ENCODE measurements around the gene NPAS3. TPM values are rescaled to one million over a fixed set of nuclear protein-coding genes. Genes with fewer than 3 reads are reported as not detected.

Gene NPAS3
- total RNA-seq, 1 donor from 2014 or later: 2.4 TPM

DNA sequence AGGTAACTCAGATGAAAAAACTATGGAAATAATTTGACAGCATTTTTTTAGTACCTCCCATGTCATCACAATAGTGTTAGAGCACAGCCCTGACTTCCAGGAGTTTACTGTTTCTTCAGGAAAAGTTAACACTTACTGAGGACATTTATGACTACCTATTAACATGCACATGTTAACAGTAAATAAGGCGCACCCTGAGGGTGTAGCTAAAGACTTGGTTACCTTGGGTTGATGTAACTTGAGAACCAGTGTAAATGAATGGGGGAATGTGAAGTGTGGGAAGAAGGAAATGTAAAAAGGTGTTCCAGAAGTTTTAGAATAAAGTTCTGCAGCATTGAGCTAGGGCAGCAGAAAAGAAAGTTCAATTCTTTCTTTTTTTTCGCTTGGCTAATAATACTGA is 646.0 kb downstream of the NPAS3 start:
- no peak for DNase-seq (ENCODE audit: extremely low spot score, unreplicated experiment)
- Mint-ChIP-seq H3K9me3 (ENCODE audit: unreplicated experiment) (no peaks in the 10 kb centered on the region), H3K4me3 (ENCODE audit: unreplicated experiment) (no peak overlapping the region), H3K4me1 (ENCODE audit: unreplicated experiment) (no peaks in the 10 kb centered on the region), H3K27ac (ENCODE audit: unreplicated experiment) (no peak overlapping the region), H3K36me3 (ENCODE audit: unreplicated experiment) (no peaks in the 10 kb centered on the region), H3K27me3 (ENCODE audit: unreplicated experiment) (no peaks in the 10 kb centered on the region)
- TF ChIP-seq, protein P1, sequence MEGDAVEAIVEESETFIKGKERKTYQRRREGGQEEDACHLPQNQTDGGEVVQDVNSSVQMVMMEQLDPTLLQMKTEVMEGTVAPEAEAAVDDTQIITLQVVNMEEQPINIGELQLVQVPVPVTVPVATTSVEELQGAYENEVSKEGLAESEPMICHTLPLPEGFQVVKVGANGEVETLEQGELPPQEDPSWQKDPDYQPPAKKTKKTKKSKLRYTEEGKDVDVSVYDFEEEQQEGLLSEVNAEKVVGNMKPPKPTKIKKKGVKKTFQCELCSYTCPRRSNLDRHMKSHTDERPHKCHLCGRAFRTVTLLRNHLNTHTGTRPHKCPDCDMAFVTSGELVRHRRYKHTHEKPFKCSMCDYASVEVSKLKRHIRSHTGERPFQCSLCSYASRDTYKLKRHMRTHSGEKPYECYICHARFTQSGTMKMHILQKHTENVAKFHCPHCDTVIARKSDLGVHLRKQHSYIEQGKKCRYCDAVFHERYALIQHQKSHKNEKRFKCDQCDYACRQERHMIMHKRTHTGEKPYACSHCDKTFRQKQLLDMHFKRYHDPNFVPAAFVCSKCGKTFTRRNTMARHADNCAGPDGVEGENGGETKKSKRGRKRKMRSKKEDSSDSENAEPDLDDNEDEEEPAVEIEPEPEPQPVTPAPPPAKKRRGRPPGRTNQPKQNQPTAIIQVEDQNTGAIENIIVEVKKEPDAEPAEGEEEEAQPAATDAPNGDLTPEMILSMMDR (IDR thresholded peaks at IDR 0.05): no peak

DNA sequence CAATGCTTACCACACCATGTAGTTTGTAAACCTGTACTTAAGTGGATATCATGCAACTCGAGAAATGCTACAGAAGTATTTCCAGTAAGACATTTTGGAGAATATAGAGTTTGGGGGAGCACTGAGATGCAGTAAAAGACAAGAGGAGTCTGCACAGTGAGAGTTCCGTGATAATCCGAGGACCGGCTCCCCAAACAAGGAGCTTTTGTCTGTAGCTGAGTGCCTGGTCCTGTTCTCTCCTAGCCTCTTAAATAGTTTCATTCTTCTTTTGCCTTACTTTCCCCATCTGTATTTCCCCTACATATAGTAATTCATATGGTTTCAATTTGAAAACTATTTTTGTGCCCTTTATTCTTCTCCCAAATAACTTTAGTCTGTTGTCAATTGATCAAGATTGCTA is 648.1 kb downstream of the NPAS3 start:
- Mint-ChIP-seq H3K27me3 (ENCODE audit: unreplicated experiment) (no peaks in the 10 kb centered on the region), H3K9me3 (ENCODE audit: unreplicated experiment) (no peaks in the 10 kb centered on the region), H3K27ac (ENCODE audit: unreplicated experiment) (no peak overlapping the region), H3K36me3 (ENCODE audit: unreplicated experiment) (no peaks in the 10 kb centered on the region), H3K4me3 (ENCODE audit: unreplicated experiment) (no peak overlapping the region), H3K4me1 (ENCODE audit: unreplicated experiment) (no peaks in the 10 kb centered on the region)
- no peak for DNase-seq (ENCODE audit: extremely low spot score, unreplicated experiment)
- TF ChIP-seq, protein P1 (IDR thresholded peaks at IDR 0.05): no peak

DNA sequence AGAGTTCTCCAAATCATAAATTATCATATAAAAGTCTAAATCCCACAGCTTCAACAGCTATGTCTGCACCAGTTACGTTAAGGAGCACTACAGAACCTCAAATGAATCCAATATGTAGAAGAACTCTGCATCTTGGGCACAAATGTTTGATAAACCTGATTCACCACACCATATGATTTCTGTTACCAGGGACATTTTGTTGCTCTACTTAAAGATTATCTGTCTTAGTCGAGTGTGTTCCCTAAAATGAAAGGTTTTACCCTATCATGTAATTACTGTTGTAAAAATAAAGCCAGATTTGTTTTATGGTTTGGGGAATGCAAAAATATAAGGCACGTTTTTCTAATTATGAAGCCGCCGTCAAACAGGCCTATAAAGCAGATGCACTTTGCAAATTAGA is 649.1 kb downstream of the NPAS3 start:
- Mint-ChIP-seq H3K9me3 (ENCODE audit: unreplicated experiment) (no peaks in the 10 kb centered on the region), H3K27ac (ENCODE audit: unreplicated experiment) (no peak overlapping the region), H3K4me3 (ENCODE audit: unreplicated experiment) (no peak overlapping the region), H3K36me3 (ENCODE audit: unreplicated experiment) (no peaks in the 10 kb centered on the region), H3K4me1 (ENCODE audit: unreplicated experiment) (peaks cover 4% of the 10 kb centered on the region), H3K27me3 (ENCODE audit: unreplicated experiment) (no peaks in the 10 kb centered on the region)
- TF ChIP-seq, protein P1 (IDR thresholded peaks at IDR 0.05): no peak
- no peak for DNase-seq (ENCODE audit: extremely low spot score, unreplicated experiment)

DNA sequence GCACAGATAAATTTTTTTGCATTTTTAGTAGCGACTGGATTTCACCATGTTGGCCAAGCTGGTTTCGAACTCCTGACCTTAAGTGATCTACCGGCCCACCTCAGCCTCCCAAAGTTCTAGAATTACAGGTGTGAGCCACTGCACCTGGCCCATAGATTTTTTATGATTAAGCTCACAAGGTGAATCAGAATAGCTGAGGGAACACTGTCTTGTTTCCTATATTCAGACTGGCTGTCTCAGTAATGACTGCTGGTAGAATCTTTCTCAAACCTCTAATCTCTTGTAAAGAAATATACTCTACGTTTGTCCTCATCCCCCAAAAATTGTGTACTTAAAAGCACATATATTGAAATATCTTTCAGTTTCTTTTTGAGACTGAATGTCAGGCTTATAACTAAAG is 650.1 kb downstream of the NPAS3 start:
- no peak for DNase-seq (ENCODE audit: extremely low spot score, unreplicated experiment)
- H3K27me3 Mint-ChIP-seq (ENCODE audit: unreplicated experiment): no peaks in the 10 kb centered on the region
- peaks cover 4% of the 10 kb centered on the region for H3K4me1 Mint-ChIP-seq (ENCODE audit: unreplicated experiment)
- no peaks in the 10 kb centered on the region for H3K36me3 Mint-ChIP-seq (ENCODE audit: unreplicated experiment)
- no peak overlapping the region for H3K27ac Mint-ChIP-seq (ENCODE audit: unreplicated experiment)
- TF ChIP-seq, protein P1 (IDR thresholded peaks at IDR 0.05): no peak
- no peaks in the 10 kb centered on the region for H3K9me3 Mint-ChIP-seq (ENCODE audit: unreplicated experiment)
- H3K4me3 Mint-ChIP-seq (ENCODE audit: unreplicated experiment): no peak overlapping the region

DNA sequence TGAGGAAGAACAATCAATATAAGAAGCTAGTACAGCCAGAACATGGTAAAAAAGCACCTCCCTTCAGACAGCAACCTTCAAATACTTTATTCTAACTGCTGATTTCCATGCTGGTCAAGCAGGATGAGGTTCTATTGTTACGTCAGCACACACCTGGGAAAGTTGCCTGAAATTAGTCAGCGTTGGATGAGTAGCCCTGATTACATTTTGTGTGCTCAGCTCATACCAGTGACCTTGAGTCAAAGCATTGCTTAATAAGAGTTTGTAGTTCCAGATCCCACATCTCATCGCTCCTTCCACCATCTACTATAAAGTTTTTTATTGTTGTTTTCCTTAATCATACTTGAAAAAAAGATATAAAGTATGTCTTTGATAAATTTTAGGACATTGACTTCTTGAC is 650.7 kb downstream of the NPAS3 start:
- H3K4me1 Mint-ChIP-seq (ENCODE audit: unreplicated experiment): peaks cover 4% of the 10 kb centered on the region
- no peaks in the 10 kb centered on the region for H3K36me3 Mint-ChIP-seq (ENCODE audit: unreplicated experiment)
- no peak overlapping the region for H3K4me3 Mint-ChIP-seq (ENCODE audit: unreplicated experiment)
- DNase-seq (ENCODE audit: extremely low spot score, unreplicated experiment): no peak
- TF ChIP-seq, protein P1 (IDR thresholded peaks at IDR 0.05): no peak
- no peak overlapping the region for H3K27ac Mint-ChIP-seq (ENCODE audit: unreplicated experiment)
- H3K27me3 Mint-ChIP-seq (ENCODE audit: unreplicated experiment): no peaks in the 10 kb centered on the region
- H3K9me3 Mint-ChIP-seq (ENCODE audit: unreplicated experiment): no peaks in the 10 kb centered on the region
